GM12865 (cell line): Measurements from ENCODE around the gene RGS16.

Source experiments
- DNase-seq: peaks from one replicate; pipeline ENCODE4 v3.0.0; 2010; ENCODE audit warnings: low read depth
- H3K4me3 ChIP-seq: 2 replicates; pipeline ENCODE4 v1.5.1; 2011; ENCODE audit warnings: mild to moderate bottlenecking, low read depth, low read length, control low read depth
- CTCF ChIP-seq: IDR thresholded peaks from 2 replicates; pipeline ENCODE4 v1.5.1; 2011; ENCODE audit warnings: low read length, control low read depth, low read depth, inconsistent platforms; ENCODE audit not compliant: insufficient read depth; ENCODE audit errors: missing control alignments

The RGS16 gene

GRCh38 chr1:182630586-182630985, 26.4 kb upstream of the RGS16 start:
- no peak for TF ChIP-seq CTCF
- no peak for DNase-seq
- no peak overlapping the region for H3K4me3 ChIP-seq

- H3K4me3 ChIP-seq, result no peak overlapping the region
- peak; percentile 61 for DNase-seq
- TF ChIP-seq CTCF, result no peak
Observed at GRCh38 chr1:182629499-182630096, 25.4 kb upstream of the RGS16 start.

- H3K4me3 ChIP-seq, result no peak overlapping the region
- DNase-seq, result no peak
- TF ChIP-seq CTCF, result no peak
Observed at GRCh38 chr1:182629080-182629479, 24.9 kb upstream of the RGS16 start.

GRCh38 chr1:182628657-182629056, 24.5 kb upstream of the RGS16 start:
- H3K4me3 ChIP-seq, result no peak overlapping the region
- no peak for TF ChIP-seq CTCF
- no peak for DNase-seq

DNA sequence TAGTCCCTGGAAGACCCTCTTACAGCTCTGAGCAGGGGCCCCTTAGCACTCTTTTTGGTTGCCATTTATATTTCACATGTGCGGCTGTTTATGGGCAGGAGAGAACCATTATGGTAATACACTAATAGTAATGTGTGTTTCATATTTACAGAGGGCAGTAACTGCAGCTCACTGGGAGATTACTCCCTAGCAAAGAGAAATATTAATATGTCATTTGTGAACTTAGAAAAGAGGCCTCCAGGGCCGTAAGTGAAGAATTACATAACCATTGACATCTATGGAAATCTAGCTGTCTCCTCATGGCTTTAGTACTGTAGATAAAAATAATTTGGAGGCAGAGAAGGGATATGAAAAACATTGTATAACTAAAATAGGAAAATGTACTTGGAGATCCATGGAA, 23.4 kb upstream of the RGS16 start:
- no peak overlapping the region for H3K4me3 ChIP-seq
- no peak for DNase-seq
- no peak for TF ChIP-seq CTCF

GRCh38 chr1:182626527-182626926, 22.3 kb upstream of the RGS16 start:
- no peak for TF ChIP-seq CTCF
- no peak overlapping the region for H3K4me3 ChIP-seq
- DNase-seq, result no peak
